ENCODE data around the gene RAB27B.

The RAB27B gene

DNA sequence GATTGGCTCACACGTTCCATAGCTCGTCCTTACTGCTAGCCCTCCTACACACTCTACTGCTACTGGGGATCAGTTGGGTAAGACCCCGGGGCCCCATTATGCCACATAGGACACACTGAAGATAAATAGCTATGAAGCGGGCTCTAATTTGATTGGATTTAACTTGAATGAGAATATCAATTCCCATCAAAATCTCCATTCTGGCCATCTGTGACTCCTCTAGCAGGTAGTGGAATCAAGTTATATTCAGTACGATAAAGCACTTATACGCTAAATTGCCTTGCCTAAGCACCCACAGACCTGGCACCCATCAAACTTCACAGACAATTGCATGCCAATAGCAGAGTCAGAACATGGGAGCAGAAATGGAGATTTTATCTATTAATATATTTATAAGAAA is 91.1 kb downstream of the RAB27B start:
- no peak for DNase-seq (ENCODE audit: low spot score)
- in situ Hi-C loops (cut with MboI; ENCODE audit: low pct_unique_long_range_greater_than_20kb, low sequenced_read_pairs, unreplicated experiment) = no loop called here
- TF ChIP-seq, protein P1, sequence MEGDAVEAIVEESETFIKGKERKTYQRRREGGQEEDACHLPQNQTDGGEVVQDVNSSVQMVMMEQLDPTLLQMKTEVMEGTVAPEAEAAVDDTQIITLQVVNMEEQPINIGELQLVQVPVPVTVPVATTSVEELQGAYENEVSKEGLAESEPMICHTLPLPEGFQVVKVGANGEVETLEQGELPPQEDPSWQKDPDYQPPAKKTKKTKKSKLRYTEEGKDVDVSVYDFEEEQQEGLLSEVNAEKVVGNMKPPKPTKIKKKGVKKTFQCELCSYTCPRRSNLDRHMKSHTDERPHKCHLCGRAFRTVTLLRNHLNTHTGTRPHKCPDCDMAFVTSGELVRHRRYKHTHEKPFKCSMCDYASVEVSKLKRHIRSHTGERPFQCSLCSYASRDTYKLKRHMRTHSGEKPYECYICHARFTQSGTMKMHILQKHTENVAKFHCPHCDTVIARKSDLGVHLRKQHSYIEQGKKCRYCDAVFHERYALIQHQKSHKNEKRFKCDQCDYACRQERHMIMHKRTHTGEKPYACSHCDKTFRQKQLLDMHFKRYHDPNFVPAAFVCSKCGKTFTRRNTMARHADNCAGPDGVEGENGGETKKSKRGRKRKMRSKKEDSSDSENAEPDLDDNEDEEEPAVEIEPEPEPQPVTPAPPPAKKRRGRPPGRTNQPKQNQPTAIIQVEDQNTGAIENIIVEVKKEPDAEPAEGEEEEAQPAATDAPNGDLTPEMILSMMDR (IDR thresholded peaks at IDR 0.05; ENCODE audit: extremely low read depth, insufficient read depth, missing control alignments) = no peak

DNA sequence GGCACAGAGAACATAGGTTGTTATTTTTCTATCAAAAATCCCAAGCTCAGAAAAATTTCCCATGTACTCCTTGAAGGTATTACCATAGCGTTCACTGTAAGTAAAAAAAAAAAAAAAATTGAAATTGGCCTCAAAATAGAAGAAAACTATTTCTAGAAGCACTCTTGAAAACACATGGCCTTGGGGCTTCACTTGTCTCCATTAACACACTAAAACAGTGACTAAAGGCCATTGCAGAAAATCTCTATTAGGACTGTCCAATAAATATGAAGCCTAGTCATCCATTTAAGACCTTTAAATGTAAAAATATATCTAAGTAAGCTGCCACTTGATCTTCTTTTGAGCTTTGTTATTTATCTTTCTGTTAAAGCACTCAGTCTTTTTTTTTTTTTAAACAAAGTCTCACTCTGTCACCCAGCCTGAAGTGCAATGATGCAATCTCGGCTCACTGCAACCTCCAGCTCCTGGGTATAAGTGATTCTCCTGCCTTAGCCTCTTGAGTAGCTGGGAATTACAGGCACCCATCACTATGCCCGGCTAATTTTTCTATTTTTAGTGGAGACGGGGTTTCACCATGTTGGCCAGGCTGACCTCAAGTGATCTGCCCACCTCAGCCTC is 95.2 kb downstream of the RAB27B start:
- TF ChIP-seq, protein P1 (IDR thresholded peaks at IDR 0.05; ENCODE audit: extremely low read depth, insufficient read depth, missing control alignments) = no peak
- in situ Hi-C loops (cut with MboI; ENCODE audit: low pct_unique_long_range_greater_than_20kb, low sequenced_read_pairs, unreplicated experiment) = no loop called here
- DNase-seq (ENCODE audit: low spot score) = no peak

DNA sequence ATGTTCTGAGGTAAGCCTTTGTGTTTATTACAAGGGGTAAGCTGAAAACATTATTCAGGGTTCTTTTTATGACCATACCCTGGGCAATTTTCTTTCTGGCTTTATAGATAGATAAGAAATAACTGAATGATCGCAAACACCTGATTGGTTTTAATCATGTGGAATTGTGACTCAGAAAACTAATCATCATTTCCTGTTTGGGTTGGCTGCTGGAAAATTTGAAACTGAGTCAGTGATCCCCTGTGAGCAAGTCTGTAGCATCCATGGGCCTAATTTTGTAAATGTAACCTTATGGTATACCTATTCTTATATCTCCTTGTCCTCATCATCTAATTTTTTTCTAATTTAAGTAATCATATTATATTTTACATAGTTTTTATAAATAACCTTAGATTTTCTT is 96.7 kb downstream of the RAB27B start:
- TF ChIP-seq, protein P1 (IDR thresholded peaks at IDR 0.05; ENCODE audit: extremely low read depth, insufficient read depth, missing control alignments) = no peak
- in situ Hi-C loops (cut with MboI; ENCODE audit: low pct_unique_long_range_greater_than_20kb, low sequenced_read_pairs, unreplicated experiment) = no loop called here
- DNase-seq (ENCODE audit: low spot score) = no peak

DNA sequence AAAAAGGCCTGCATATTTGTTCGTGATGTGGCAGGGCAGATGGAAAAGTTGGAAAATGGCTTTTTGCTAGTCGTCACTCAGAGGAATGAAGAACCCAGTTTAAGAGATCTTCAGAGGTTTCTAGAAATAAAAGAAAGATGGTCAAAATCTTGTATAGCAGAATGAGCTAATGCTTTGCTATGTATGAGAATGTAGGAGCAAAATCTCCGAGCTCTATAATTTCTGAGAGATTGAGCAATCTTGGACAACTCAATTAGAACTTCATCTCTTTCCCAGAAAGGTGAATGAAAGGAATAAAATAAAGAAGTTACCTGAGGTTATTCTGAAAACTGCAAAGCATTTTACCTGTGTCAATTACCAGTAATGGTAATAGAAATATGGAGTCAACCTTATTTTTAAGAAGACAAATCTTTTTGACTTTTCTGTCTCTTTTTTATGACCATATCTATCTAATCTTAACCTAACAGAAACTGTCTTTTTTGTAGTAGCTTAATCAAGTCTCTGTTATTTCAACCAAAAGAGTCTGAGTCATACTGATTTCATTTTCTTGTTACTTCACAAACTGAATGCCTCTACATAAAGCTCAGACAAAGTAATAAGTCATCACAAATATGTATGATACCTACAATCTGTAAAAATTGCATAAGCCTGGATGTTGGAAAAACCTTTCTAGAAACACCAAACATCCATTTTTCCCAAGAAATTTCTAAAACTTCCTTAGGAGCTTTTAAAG is 98.5 kb downstream of the RAB27B start:
- TF ChIP-seq, protein P1 (IDR thresholded peaks at IDR 0.05; ENCODE audit: extremely low read depth, insufficient read depth, missing control alignments) = no peak
- in situ Hi-C loops (cut with MboI; ENCODE audit: low pct_unique_long_range_greater_than_20kb, low sequenced_read_pairs, unreplicated experiment) = no loop called here
- DNase-seq (ENCODE audit: low spot score) = no peak

DNA sequence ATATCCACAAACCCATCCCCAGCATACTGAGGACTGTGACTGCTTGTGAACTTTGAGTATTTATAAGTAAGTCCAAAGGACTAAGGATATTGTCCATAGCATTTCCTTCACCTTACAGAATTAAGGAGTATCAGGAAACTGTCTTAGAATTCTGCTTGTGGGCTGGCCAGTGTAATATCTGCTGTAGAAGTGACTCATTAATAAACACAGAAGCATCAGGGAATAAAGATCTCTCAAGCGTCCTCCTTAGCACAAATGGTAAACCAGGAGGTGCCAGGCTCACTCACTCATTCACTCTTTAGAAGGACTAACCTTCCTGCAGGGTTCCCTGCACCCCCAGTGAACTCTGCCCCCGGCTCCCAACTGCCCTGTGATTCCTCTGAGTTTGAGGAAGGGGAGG is 100.0 kb downstream of the RAB27B start:
- in situ Hi-C loops (cut with MboI; ENCODE audit: low pct_unique_long_range_greater_than_20kb, low sequenced_read_pairs, unreplicated experiment) = no loop called here

DNA sequence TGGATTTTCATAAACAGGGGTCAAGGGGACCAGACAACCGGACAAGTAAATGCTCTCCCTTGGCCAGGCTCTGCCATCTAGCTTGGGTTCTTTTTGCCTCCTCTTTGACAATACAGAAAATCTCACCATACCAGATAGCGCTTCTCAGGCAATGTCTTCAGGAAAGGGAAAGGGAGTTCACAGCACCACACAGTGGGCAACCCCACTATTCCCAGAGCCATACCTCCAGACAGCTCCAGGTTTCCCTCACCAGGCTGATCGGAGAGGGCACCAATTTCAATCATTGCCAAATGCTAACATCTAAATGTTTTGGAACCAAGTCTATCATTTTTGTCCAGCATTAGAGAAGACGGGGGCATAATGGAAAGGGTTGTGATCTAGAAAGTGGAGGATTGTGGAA is 102.9 kb downstream of the RAB27B start:
- TF ChIP-seq, protein P1 (IDR thresholded peaks at IDR 0.05; ENCODE audit: extremely low read depth, insufficient read depth, missing control alignments) = no peak
- in situ Hi-C loops (cut with MboI; ENCODE audit: low pct_unique_long_range_greater_than_20kb, low sequenced_read_pairs, unreplicated experiment) = no loop called here
- DNase-seq (ENCODE audit: low spot score) = no peak

More for the DNA sequence above, 100.0 kb downstream of the RAB27B start:
- DNase-seq (ENCODE audit: low spot score) = no peak
- TF ChIP-seq, protein P1 (IDR thresholded peaks at IDR 0.05; ENCODE audit: extremely low read depth, insufficient read depth, missing control alignments) = no peak
